GM12865 (cell line): ENCODE data around the gene TRMT61A.

ENCODE experiments used
- DNase-seq: peaks from one replicate; pipeline ENCODE4 v3.0.0; 2010; ENCODE audit warnings: low read depth
- H3K4me3 ChIP-seq: 2 replicates; pipeline ENCODE4 v1.5.1; 2011; ENCODE audit warnings: mild to moderate bottlenecking, low read depth, low read length, control low read depth
- TF ChIP-seq, protein P1 (sequence below): IDR thresholded peaks from 2 replicates; pipeline ENCODE4 v1.5.1; 2011; ENCODE audit warnings: low read length, control low read depth, low read depth, inconsistent platforms; ENCODE audit not compliant: insufficient read depth; ENCODE audit errors: missing control alignments

TRMT61A gene

DNA sequence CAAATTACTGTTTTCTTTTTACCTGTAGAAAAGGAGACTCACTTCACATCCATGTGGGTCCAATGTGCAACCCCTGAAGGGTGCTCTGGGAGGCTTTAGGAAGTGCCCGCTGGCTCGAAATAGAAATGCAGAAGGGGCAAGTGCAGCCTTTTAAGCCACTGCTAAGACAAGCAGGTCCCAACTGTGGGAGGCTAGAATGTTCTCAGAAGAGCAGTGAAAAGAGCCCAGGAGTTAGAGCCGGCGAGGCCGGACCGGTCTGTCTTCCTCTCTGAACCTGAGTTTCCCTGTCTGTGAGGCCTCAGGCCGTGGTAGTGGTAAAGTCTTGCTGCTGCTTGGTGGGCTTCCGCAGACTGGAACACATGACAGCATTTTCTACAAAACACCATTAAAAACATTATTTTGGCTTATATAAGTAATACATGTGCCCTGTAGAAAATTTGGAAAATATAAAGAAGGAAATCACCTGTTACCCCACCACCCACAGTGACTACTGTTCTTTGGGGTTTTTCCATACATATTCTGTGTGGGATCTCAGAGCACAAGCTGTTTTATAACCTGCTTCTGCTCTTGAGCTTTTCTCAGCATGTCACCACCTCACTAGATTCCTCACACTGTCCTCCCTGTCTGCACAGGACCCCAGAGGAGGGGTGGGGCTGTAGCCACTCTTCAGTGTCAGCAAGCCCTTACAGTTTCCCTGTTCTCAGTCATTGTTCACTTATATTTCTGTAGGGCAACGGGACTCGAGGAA is 12.4 kb upstream of the TRMT61A start:
- no peak for DNase-seq
- H3K4me3 ChIP-seq: no peak overlapping the region
- TF ChIP-seq, protein P1, sequence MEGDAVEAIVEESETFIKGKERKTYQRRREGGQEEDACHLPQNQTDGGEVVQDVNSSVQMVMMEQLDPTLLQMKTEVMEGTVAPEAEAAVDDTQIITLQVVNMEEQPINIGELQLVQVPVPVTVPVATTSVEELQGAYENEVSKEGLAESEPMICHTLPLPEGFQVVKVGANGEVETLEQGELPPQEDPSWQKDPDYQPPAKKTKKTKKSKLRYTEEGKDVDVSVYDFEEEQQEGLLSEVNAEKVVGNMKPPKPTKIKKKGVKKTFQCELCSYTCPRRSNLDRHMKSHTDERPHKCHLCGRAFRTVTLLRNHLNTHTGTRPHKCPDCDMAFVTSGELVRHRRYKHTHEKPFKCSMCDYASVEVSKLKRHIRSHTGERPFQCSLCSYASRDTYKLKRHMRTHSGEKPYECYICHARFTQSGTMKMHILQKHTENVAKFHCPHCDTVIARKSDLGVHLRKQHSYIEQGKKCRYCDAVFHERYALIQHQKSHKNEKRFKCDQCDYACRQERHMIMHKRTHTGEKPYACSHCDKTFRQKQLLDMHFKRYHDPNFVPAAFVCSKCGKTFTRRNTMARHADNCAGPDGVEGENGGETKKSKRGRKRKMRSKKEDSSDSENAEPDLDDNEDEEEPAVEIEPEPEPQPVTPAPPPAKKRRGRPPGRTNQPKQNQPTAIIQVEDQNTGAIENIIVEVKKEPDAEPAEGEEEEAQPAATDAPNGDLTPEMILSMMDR: no peak

DNA sequence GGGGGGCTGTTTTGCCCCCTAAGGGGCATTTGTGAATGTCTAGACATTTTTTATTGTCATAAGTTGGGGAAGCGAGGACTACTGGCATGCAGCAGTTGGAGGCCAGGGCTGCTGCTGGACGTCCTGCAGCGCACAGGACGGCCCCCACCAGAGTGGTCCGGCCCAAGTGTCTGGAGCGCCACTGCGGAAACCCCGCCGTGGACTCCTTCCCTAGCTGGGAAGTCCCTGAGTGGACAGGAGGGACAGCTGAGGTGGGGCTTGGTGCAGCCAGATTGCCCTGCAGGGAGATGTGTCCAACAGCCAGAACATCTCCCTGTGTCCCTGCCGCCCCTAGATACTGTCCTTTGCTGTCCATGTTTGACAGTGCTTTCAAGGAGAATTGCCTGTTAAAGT is 11.8 kb upstream of the TRMT61A start:
- TF ChIP-seq, protein P1: no peak
- no peak for DNase-seq
- no peak overlapping the region for H3K4me3 ChIP-seq

DNA sequence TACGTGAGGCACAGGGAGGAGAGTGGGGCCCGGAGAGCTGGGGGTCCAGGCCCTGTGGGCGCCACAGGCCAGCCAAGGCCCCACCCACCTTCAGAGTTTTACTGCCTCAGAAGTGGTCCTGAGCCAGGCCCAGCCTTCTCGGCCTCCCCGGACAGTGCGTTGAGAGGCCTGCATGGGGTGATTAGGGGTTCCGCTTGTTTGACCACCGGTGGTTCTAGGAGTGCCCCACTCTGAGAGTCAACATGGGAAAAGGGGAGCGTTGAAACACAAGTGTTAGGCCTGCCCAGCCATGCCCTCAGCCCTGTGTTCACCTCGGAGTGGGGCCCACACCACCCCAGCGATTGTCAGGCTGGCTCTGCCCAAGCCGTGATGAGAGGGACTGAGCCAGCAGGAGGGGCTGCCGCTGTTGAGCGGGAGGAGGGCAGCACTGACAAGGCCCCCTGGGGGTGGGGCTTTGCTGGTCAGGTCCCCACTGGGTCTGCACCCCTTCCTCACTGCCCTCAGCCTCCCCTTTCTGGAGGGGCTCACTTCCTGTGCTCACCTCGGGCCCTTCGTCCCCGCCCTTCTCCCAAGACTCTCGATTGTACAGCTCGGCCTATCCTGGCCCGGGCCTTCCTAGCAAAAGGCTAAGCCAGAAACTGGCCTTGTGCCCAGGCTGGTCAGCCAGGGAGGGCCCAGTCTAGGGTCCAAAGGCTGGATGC is 11.1 kb upstream of the TRMT61A start:
- DNase-seq: no peak
- TF ChIP-seq, protein P1: no peak
- H3K4me3 ChIP-seq: no peak overlapping the region

DNA sequence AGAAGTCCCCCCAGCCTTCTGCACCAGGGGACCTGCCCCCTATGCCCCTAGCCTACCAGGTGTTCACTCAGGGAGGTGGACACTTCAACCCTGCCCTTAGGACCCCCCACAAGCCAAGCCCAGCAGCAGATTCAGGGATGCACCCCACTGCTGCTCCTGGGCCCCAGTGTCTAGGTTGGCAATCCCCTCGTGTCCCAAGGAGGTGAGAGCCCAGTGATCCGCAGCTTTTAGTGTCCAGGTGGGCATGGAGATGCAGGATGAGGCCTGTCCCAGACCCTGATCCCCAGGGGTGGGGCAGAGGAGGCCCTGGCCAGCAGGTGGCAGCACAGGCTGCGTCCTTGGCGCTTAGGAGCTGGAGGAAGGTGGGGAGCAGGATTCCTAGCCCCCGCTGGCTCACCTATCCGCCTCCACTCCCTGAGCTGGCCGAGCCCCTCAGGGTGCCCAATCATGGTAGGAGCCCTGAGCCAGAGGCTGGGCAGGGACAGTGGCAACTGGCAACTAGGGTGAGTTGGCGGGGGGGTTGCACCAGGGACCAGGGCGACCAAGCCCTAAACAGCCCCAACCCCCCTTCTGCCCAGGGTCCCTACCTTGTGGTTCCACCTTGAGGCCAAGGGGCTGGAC is 10.5 kb upstream of the TRMT61A start:
- TF ChIP-seq, protein P1: peak; percentile 94
- DNase-seq: peak; percentile 59
- H3K4me3 ChIP-seq: no peak overlapping the region

DNA sequence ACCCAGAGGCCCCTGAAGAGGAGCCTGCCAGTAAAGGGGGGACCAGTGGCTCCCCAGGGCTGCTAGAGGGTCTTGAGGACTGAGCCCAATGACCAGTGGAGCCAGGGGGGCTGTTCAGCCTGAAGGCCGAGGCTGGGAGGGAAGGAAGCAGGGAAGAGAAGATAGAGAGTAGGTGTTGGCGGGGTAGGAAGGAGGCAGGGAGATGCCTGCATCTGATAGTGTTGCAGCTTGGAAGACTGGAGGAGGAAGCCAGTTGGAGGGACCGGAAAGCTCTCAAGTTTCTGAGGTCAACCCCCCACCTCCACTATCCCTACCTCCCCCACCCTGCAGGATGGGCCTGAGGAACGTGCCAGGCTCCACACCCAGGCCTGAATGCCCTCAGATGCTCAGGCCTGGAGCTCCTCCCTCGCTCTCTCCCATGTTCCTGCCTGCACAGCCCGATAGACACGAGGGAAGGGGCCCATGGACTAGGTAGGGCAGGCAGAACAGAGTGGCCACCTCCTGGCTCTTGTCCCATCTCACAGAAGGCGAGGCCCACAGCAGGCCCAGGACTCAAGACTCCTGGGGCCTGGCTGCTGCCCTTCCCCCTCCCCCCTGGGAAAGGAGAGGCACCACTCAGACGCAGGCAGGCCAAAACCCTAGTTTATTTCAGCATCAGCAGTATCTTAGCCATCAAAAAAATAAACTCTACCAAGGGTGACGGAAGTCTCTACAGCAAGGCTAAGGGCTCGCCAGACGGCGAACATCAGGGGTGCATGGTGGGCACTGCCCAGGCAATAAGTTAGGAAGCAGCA is 9.8 kb upstream of the TRMT61A start:
- no peak overlapping the region for H3K4me3 ChIP-seq
- TF ChIP-seq, protein P1: no peak
- no peak for DNase-seq

DNA sequence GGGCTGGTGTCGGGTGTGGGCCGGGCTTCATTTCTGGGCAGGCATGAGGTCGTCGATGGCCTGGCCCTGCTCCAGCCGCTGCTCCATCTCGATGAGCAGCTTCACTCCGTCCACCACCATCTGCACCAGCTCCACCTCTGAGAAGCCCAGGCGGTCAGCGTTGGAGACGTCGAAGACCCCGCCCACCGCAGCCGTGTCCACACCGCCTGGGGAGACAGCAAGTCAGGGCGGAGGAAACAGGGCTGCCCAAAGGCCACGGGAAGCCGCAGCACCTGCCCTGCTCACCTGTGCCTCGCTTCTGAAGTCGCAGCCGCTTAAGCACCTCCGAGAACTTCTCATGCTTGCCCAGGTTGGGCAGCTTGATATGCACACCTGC is 9.2 kb upstream of the TRMT61A start:
- H3K4me3 ChIP-seq: no peak overlapping the region
- DNase-seq: no peak
- TF ChIP-seq, protein P1: no peak
